Erythroblast (primary cell): Measurements from ENCODE around the gene ARHGAP24.

Experiments used
- GATA1 ChIP-seq: IDR thresholded peaks from 2 replicates; pipeline ENCODE4 v1.6.1; 2011; ENCODE audit warnings: low read depth, mild to moderate bottlenecking, control low read depth, low read length, moderate library complexity
- POLR2A ChIP-seq: IDR thresholded peaks from 2 replicates; pipeline ENCODE4 v1.6.1; 2011; ENCODE audit warnings: mild to moderate bottlenecking, low read length

GRCh38 chr4:85522836-85523235 lies 47.9 kb downstream of the ARHGAP24 start:
- TF ChIP-seq POLR2A (no peak), GATA1 (no peak)
